NB4 (cell line): Measurements from ENCODE around the gene PTPN2.
"Not testable (repeated sequence)": the region's sequence is repeated elsewhere in the genome, so short reads cannot be mapped to it uniquely, and the experiment has no call there.

ENCODE experiments used
- CTCF ChIP-seq: IDR thresholded peaks from one replicate; pipeline ENCODE4 v1.5.1; 2012; ENCODE audit warnings: low read depth, low read length
- MAX ChIP-seq: IDR thresholded peaks from 2 replicates; pipeline ENCODE4 v1.6.1; 2011; ENCODE audit warnings: low read depth, low read length
- POLR2A ChIP-seq: IDR thresholded peaks from 2 replicates; pipeline ENCODE4 v1.6.1; 2011; ENCODE audit warnings: mild to moderate bottlenecking; ENCODE audit not compliant: insufficient read length; ENCODE audit errors: extremely low read depth

- TF ChIP-seq CTCF, POLR2A, MAX: not testable (repeated sequence)
Measured at GRCh38 chr18:12776415-12776814, 107.6 kb downstream of the PTPN2 start.
